GM23248 (cell line): ENCODE data around the gene LUZP2.

Experiments
- EZH2 ChIP-seq: fragments of 200-600 bp; sonication (generic); IDR thresholded peaks from 2 replicates; pipeline ENCODE4 v1.6.1; 2018; ENCODE audit warnings: antibody characterized with exemption, mild to moderate bottlenecking; ENCODE audit not compliant: insufficient read depth, poor library complexity, severe bottlenecking
- EZH2phosphoT487 ChIP-seq: fragments of 200-600 bp; sonication (generic); IDR thresholded peaks from 2 replicates; pipeline ENCODE4 v1.6.1; 2018; ENCODE audit warnings: antibody characterized with exemption, moderate library complexity, mild to moderate bottlenecking, low read depth; ENCODE audit not compliant: insufficient read depth

GRCh38 chr11:24685821-24686220 lies 189.0 kb downstream of the LUZP2 start:
- TF ChIP-seq EZH2phosphoT487: no peak
- no peak for TF ChIP-seq EZH2
